ENCODE measurements around the gene CCDC80. TPM values are rescaled to one million over a fixed set of nuclear protein-coding genes. Genes with fewer than 3 reads are reported as not detected.

Gene CCDC80
- total and polyA plus RNA-seq, 2 of the 4 experiments (the other 2 are of a cell fraction): 387 to 418 TPM

GRCh38 chr3:112617285-112617684, 23.7 kb downstream of the CCDC80 start:
- Histone ChIP-seq H2AK9ac (replicated peaks; ENCODE audit: low read depth, low read length, poor library complexity) (no peak overlapping the region), H3K79me1 (ENCODE audit: low read depth in 1 of 2, low read length in 2 of 2) (peaks cover 5 to 6% of the 10 kb centered on the region in 2 experiments; a peak in 1 of 4 replicates), H3K27ac (ENCODE audit: insufficient read depth, low read length) (no peak overlapping the region), H4K5ac (ENCODE audit: low read depth, low read length) (no peak overlapping the region), H2BK5ac (ENCODE audit: low read depth, low read length, poor library complexity, severe bottlenecking) (no peak overlapping the region), H2BK15ac (ENCODE audit: low read depth, low read length) (no peak overlapping the region), H3K4me2 (ENCODE audit: low read depth, low read length) (no peak overlapping the region), H4K8ac (ENCODE audit: low read depth in 2 of 2, low read length in 2 of 2) (no peak overlapping the region), H3K4me1 (ENCODE audit: control insufficient read depth, insufficient read depth, low read length) (no peaks in the 10 kb centered on the region), H2BK120ac (ENCODE audit: low read depth, low read length) (no peak overlapping the region), H3K9me1 (ENCODE audit: insufficient read depth, low read length) (no peaks in the 10 kb centered on the region; the same call in 1 of the 2 replicates), H3K27me3 (ENCODE audit: control insufficient read depth, insufficient read depth, low read length) (no peaks in the 10 kb centered on the region), H4K20me1 (ENCODE audit: insufficient read depth, low read length) (no peaks in the 10 kb centered on the region), H4K91ac (ENCODE audit: insufficient read depth, low read depth, low read length) (no peak overlapping the region), H3K36me3 (ENCODE audit: control insufficient read depth, insufficient read depth, low read length) (peaks cover 30% of the 10 kb centered on the region), H3K9ac (ENCODE audit: low read depth, low read length) (no peak overlapping the region), H3K18ac (ENCODE audit: low read depth, low read length) (no peak overlapping the region), H3K23ac (ENCODE audit: low read depth, low read length) (no peak overlapping the region), H3K14ac (replicated peaks; ENCODE audit: low read depth, low read length) (no peak overlapping the region), H3K4me3 (ENCODE audit: insufficient read depth, low read depth, low read length) (no peak overlapping the region), H2BK20ac (ENCODE audit: low read depth, low read length) (no peak overlapping the region), H2AK5ac (ENCODE audit: low read depth, low read length) (no peak overlapping the region), H3K9me3 (ENCODE audit: control insufficient read depth, insufficient read depth, low read length) (no peaks in the 10 kb centered on the region), H2AFZ (replicated peaks; ENCODE audit: low read length, poor library complexity) (no peak overlapping the region), H3K4ac (ENCODE audit: low read depth, low read length) (no peak overlapping the region), H3K56ac (ENCODE audit: extremely low read depth, insufficient read depth, low read length) (no peak overlapping the region)
- ChIA-PET CTCF (no interaction called here), POLR2A (ENCODE audit: unreplicated experiment) (no interaction called here)
- dilution Hi-C loops (cut with HindIII; ENCODE audit: low sequenced_read_pairs, unreplicated experiment) (no loop called here), in situ Hi-C loops (cut with MboI; ENCODE audit: low sequenced_read_pairs) (no loop called here), intact Hi-C loops (cut with micrococcal nuclease) (no loop called here)
- WGBS, 2 experiments (ENCODE audit: extremely low coverage in 2 of 2, insufficient read length in 1 of 2): no CpG with 5 or more reads among the region's 2 CpGs
- ATAC-seq (ENCODE audit: low read depth) (no peak), DNase-seq (no peak)
- no TSS peak for BruUV-seq (replicated peaks)
- TF ChIP-seq ELK1 (IDR thresholded peaks at IDR 0.05; ENCODE audit: borderline replicate concordance, low read depth, low read length): no peak
- TF ChIP-seq RCOR1 (IDR thresholded peaks at IDR 0.05; ENCODE audit: insufficient replicate concordance, low read length): no peak
- TF ChIP-seq POLR2A (IDR thresholded peaks at IDR 0.05; ENCODE audit: low read depth, low read length): no peak
- TF ChIP-seq BHLHE40 (IDR thresholded peaks at IDR 0.05; ENCODE audit: low read depth, low read length): no peak
- TF ChIP-seq MXI1 (IDR thresholded peaks at IDR 0.05; ENCODE audit: borderline replicate concordance, low read depth, low read length): no peak
- no peak for TF ChIP-seq CEBPB (IDR thresholded peaks at IDR 0.05; ENCODE audit: low read depth, low read length)
- no peak for TF ChIP-seq CTCF (conservative IDR thresholded peaks at IDR 0.05; ENCODE audit: low read depth, low read length)
- no peak for TF ChIP-seq USF2 (IDR thresholded peaks at IDR 0.05; ENCODE audit: low read depth, low read length)
- no peak for TF ChIP-seq MAFK (IDR thresholded peaks at IDR 0.05; ENCODE audit: low read depth, low read length)
- TF ChIP-seq MAZ (IDR thresholded peaks at IDR 0.05; ENCODE audit: borderline replicate concordance, low read depth, low read length): no peak

Measured in IMR-90 (cell line).